Loucy (cell line): ENCODE results near the gene GREB1.

Source experiments
- CTCF ChIP-seq: fragments of 200-600 bp; sonication (generic); conservative IDR thresholded peaks from 2 replicates; pipeline ENCODE4 v1.5.1; 2014; ENCODE audit warnings: mild to moderate bottlenecking, antibody characterized with exemption, low read length
- EZH2phosphoT487 ChIP-seq: fragments of 200-600 bp; IDR thresholded peaks from 2 replicates; pipeline ENCODE4 v1.6.1; 2018; ENCODE audit warnings: antibody characterized with exemption, mild to moderate bottlenecking, moderate library complexity, borderline replicate concordance

- TF ChIP-seq CTCF (no peak), EZH2phosphoT487 (no peak)
Measured at GRCh38 chr2:11615209-11615608, 81.4 kb downstream of the GREB1 start.
